Activated naive CD8-positive, alpha-beta T cell treated with anti-CD3 and anti-CD28 coated beads, Interleukin-2, amount 50 U/mL, for 16 hours (primary cell): Measurements from ENCODE around the gene HAVCR2.

Experiments
- DNase-seq: peaks from one replicate; pipeline ENCODE4 v3.0.0-alpha.2; 2020; ENCODE audit warnings: low read depth, low spot score

HAVCR2 gene

GRCh38 chr5:157045601-157046000 is 63.2 kb downstream of the HAVCR2 start:
- DNase-seq = no peak

- no peak for DNase-seq
Measured at GRCh38 chr5:157038568-157039187, 70.2 kb downstream of the HAVCR2 start.
